HS-27A (cell line): ENCODE measurements around the gene HESX1.

Experiments
- DNase-seq: peaks from one replicate; pipeline ENCODE4 v3.0.0-alpha.2; 2012; ENCODE audit warnings: low read depth, missing footprints

The HESX1 gene

GRCh38 chr3:57168151-57168550, 31.6 kb downstream of the HESX1 start:
- DNase-seq = no peak

DNA sequence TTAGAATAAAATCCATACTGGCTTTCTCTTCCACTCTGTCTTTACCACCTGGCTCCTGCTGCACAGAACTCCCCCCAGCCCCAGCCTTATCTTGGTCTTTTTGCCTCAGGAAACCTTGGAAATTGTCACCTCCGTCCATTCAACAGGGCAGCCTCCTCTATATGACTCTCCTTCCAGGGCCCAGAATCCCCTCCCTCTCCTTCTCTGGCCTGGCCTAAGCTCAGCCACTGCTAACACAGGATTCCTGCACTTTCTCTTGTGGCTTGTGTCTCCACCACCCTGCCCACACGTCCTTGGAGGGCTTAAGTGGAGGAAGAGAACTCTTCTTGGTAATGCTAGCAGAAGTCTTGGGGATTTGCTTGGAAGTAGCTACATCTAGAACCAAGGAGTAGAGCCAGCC, 33.1 kb downstream of the HESX1 start:
- no peak for DNase-seq

GRCh38 chr3:57165641-57166040, 34.1 kb downstream of the HESX1 start:
- no peak for DNase-seq

- DNase-seq = no peak
Observed at GRCh38 chr3:57164657-57165573, 34.9 kb downstream of the HESX1 start, which contains the start of gene IL17RD. Gene IL17RD, minus strand, starts transcription at chr3:57165353. Its CDS starts 67 bp downstream, at chr3:57165286.

- DNase-seq = no peak
Observed at GRCh38 chr3:57164217-57164656, 35.5 kb downstream of the HESX1 start.

GRCh38 chr3:57163751-57164150, 36.0 kb downstream of the HESX1 start:
- no peak for DNase-seq

DNA sequence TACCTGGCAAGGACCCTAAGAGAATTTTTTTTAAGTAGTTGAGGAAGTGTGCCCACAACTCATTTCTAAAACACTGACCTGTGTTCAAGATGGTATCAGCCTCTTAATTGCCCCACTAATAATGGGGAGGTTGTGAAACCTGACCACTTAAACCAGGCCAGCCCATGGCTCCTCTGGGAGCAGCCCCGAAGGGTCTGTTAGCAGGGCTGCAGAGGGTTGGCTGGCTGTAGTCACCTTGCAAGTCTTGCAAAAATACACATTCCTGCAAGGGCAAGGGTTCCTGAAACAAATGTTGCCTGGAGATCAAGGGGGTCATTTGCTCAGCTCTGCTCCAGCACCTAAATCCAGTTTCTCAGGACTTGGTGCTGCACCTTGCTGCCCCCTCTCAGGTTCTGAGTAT, 37.9 kb downstream of the HESX1 start:
- no peak for DNase-seq

GRCh38 chr3:57160765-57161538, 38.8 kb downstream of the HESX1 start:
- DNase-seq = no peak

GRCh38 chr3:57160076-57160764, 39.6 kb downstream of the HESX1 start:
- DNase-seq = no peak

- no peak for DNase-seq
Observed at GRCh38 chr3:57158813-57159738, 40.7 kb downstream of the HESX1 start.

GRCh38 chr3:57158325-57158724, 41.5 kb downstream of the HESX1 start:
- DNase-seq = no peak

DNA sequence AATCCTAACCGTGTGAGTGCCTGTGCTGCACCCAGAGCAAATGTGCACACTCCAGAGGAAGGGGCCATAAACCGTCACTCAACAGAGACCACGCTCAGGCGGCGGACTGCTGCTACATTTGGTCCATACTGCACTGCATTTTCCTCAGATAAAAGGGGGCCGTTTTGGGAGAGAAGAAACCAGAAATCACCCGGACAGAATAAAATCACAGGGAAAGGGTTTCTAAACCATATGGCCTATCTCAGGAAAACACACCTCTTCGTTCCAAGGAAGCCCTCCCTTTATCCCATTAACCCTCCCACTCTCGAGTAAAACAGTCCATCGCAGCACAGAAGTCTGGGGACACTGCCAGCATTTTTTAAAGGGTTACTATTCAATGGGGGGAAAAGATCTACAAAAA, 42.2 kb downstream of the HESX1 start:
- DNase-seq = no peak

DNA sequence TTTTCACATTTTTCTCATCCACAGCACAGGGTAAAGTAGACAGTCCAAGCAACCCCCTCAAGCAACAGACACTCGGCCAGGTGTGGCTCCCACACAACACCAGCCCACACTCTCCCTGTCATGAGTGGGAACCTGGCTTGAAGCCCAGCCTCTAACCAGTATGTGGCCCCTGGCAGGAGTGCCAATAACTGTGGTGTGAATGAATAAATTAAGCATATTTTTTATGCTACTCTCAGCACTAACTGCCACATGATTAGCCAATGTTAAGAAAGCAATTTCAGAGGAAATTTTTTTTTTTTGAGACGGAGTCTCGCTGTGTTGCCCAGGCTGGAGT, 44.5 kb downstream of the HESX1 start:
- DNase-seq = no peak

DNA sequence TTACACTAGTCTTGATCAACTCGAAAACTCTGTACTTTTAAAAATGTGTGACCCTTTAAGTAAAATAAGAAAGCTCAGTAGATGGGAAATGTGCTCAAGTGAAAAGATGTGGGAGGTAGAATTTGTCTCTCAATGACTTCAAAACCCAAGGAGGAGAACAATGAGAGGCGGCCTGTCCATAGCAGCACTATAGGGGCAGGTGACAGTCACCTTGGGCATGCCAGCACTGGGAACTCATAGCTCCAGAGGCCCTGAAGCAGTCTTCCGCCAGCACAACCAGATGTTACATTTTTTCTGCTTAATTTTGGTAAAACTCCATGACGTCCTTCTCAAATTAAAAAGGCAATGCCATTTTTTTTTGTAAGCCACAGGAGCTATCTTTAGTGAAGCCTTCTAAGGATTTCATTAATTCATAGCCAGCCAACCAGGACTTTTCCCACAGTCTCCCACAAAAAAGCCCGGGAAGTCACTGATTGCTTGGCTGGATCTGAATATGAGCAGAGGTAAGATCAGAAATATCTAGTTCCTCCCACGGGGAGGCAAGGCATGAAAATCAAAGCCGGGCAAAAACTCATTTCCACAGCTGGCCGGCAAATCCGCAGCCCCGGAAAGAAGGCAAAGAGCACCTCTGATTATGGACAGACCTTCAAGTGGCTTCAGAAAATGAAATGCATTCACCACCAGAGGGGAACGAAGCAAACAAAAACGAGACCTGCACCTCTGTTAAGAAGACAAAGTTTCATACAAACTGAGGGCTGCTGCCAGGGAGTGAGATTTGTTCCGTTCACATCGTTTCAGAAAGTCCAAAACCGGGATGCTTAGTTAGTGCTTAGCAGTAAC, 45.1 kb downstream of the HESX1 start:
- no peak for DNase-seq

DNA sequence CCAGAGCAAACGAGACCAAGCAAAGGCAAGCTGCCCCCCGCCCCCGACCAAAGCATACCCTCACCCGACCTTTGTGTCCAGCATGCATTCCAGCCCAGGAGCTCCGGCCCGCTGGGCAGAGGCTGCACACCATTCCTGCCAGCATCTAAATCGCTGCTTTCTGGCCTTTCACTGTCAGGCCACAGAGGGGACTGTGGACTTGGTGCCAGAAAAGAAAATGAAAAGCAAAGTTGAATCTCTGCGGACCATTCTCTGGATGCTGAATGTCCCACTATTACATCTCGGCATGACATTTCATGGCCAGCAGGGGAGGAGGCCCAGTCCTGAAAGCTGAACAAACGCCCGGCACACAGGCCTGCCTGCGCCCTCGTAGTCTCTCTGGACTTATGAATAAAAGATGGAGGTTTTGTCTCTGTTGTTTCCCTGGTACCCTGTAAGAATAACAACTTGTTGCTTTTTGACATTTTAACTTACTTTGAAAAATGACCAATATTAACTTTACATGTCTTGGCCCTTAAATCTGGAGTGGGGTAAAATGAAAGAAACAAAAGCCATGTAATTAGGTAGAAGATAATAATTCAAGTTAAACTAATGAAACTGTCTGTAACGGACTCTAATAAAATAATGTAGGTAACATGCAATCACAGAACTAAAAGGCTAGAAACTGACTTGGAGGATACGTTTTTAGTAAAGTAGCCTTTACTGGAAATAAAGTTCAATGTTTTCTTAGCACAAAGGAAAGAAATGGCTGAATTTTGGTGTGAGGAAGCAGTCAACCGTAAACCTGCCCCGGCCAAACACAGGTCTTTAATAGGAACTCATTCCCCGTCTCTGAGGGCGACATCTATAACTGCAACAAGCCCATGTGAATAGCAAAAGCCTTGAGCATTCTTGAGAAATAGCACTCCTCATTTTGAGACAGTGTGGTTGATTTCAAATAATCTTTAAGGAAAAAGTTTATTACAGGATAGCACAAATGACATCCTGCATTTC, 47.3 kb downstream of the HESX1 start:
- DNase-seq = no peak

GRCh38 chr3:57151749-57152148, 48.0 kb downstream of the HESX1 start:
- DNase-seq = no peak

GRCh38 chr3:57151021-57151449, 48.7 kb downstream of the HESX1 start:
- DNase-seq = no peak

DNA sequence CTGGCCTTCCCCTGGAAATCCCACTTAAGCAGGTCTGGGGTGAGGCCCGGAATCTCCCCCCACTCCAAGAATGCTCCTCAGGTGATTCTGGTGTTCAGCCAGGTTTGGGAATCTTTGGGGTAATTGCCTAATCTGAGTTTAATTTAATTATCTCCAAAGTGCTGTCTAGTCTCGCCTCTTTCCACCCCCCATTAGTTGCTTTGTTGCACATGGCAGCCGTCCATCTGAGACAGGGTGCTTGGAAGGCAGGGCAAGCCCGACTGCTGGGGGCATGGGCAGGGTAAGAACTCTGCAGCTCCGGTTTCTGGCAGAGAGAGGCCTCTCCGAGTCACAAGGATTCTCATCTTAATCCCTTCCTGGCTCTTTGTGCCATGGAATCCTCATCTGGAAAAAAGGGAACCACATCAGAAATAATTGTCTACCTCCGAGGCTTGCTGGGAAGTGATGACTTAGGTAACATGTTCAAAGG, 49.6 kb downstream of the HESX1 start:
- no peak for DNase-seq
